GM18507 (cell line): Measurements from ENCODE around the gene BEX3.
"Not testable (repeated sequence)": the region's sequence is repeated elsewhere in the genome, so short reads cannot be mapped to it uniquely, and the experiment has no call there.

ENCODE experiments used
- DNase-seq: peaks from one replicate; pipeline ENCODE4 v3.0.0; 2011; ENCODE audit warnings: low read depth; ENCODE audit not compliant: insufficient read length; ENCODE audit errors: extremely low spot score
- FAIRE-seq: peaks from 2 replicates; lab custom pipeline; 2011; peaks lifted over from hg19 to GRCh38; lab: Jason Lieb, UNC

Gene BEX3

GRCh38 chrX:103376979-103377324 lies 614 bp downstream of the BEX3 start:
- FAIRE-seq (no peak), DNase-seq (no peak)

DNA sequence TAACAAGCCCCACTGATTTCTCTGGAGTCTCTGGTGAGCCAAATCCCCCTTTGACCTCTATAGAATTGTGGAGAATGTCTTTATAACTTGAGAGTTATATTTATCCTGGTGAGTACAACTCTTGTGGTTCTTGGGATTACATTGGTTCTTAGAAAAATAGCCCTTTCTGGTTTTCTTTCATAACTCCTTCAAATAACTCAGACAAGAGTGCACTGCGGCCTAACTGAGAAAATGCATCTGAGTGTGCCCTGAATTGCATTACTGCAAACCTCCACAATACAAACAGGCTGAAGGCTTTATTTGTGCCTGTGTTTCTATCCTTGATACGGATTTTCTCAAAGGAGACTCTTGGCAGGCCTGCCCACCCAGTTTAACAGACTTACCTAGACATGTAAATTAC lies 2.7 kb downstream of the BEX3 start:
- DNase-seq (no peak), FAIRE-seq (no peak)

DNA sequence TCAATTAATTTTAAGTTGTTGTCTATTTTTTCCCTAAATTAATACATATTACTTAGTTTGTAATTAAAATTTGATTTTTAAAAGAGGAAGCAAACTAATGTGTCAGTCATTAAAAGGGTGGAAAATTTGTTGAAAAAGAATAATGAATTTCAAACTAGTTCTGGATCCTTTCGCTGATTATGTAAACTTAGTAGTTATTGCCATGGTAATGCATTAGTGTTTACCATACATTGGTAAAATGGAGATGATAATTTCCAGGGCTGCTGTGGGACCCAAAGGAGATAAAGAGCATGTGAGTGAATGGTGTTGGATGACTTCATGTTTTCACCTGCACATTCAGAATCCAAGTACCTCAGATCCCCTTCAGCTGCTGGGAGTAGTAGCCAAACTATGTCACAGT lies 6.5 kb downstream of the BEX3 start:
- no peak for DNase-seq
- no peak for FAIRE-seq

- DNase-seq = no peak
- no peak for FAIRE-seq
Observed at GRCh38 chrX:103384672-103385071, 8.3 kb downstream of the BEX3 start.

- FAIRE-seq, DNase-seq: not testable (repeated sequence)
Observed at GRCh38 chrX:103385283-103385830, 9.0 kb downstream of the BEX3 start.

GRCh38 chrX:103386332-103386731 lies 10.0 kb downstream of the BEX3 start:
- DNase-seq (no peak), FAIRE-seq (no peak)

DNA sequence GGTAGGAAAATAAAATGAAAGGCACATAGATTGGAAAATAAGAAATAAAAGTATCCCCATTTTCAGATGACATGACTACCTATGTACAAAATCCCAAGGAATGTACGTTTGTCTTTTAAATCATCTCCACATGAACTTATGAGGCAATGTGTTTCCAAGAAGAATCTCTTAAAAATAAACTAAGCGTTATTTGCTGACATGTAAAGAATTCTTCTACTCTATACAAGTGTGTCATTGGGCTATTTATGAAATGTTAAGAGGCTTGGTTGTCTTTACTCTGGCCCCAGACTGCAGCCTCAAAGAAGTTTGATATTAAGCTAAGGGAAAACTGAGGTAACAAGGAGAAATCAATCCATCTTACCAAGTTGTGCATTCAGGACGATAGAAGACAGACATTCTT lies 17.1 kb downstream of the BEX3 start:
- DNase-seq (no peak), FAIRE-seq (no peak)

DNA sequence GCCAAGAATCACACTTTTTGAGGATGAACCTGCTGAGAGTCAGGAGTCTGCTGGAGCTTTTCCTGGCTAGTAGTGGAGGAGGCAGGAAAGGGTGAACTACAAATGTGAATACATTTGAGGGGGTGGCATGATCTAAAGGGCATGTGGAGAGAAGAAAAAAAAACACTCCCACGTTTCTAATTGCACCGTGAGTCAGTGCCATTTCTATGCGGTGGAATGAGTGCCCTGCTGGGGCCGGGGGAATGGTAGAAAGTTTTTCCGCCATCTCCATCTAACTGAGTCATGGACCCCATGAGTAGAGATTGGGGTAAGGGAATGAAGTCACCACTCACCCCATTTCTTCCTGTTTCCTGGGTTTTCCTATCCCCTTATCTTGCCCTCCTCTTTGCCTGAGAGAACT lies 19.8 kb downstream of the BEX3 start:
- DNase-seq (no peak), FAIRE-seq (no peak)

- FAIRE-seq (no peak), DNase-seq (no peak)
Observed at GRCh38 chrX:103396660-103397059, 20.3 kb downstream of the BEX3 start.

DNA sequence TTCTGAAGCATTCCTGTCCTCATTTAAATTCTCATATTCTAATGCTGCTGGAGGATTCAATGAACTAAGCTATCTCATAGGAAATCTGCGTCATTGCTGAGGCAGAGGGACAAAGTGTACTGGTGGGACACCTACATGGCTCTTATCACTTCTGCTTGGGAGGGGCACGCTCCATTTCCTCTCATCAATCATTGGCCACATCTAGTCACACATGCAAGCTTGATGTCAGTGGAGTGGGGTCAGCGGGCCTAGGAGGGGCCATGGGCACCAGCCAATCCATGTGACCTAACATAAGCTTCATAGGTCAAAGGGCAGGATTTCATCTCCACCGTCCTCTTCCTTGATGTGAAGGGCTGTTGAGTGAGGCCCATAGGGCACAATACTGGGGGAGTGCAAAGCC lies 21.4 kb downstream of the BEX3 start:
- DNase-seq = no peak
- FAIRE-seq = no peak

- no peak for FAIRE-seq
Observed at GRCh38 chrX:103398421-103398864, 22.1 kb downstream of the BEX3 start.

GRCh38 chrX:103399744-103400143 lies 23.4 kb downstream of the BEX3 start:
- DNase-seq (no peak), FAIRE-seq (no peak)

More at GRCh38 chrX:103398421-103398864, 22.1 kb downstream of the BEX3 start:
- no peak for DNase-seq

- FAIRE-seq = no peak
Observed at GRCh38 chrX:103400931-103401330, 24.6 kb downstream of the BEX3 start.

GRCh38 chrX:103404231-103405008 lies 28.1 kb downstream of the BEX3 start:
- FAIRE-seq (peak; percentile 76), DNase-seq (peak; percentile 33)

More at GRCh38 chrX:103400931-103401330, 24.6 kb downstream of the BEX3 start:
- DNase-seq = no peak

- FAIRE-seq = no peak
Observed at GRCh38 chrX:103405009-103405333, 28.6 kb downstream of the BEX3 start.

DNA sequence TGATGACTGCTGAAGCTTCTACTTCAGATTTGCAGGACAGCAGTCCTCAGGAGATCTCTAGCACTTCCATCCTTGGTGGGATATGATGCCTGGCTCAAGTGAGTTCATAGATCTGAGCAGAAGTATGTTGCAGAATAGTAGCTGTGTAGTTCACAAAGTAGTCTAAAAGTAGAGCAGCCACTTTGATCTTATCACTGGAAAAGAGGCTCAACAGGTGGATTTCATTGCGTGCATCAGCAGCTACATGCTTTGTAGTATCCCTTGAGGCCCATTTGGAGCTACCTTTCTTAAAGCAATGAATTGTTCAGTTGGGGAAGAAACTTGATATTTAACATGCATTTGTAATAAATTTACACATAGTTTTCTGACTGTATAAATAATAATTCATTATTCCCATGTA lies 29.9 kb downstream of the BEX3 start:
- DNase-seq (no peak), FAIRE-seq (no peak)

More at GRCh38 chrX:103405009-103405333, 28.6 kb downstream of the BEX3 start:
- no peak for DNase-seq

DNA sequence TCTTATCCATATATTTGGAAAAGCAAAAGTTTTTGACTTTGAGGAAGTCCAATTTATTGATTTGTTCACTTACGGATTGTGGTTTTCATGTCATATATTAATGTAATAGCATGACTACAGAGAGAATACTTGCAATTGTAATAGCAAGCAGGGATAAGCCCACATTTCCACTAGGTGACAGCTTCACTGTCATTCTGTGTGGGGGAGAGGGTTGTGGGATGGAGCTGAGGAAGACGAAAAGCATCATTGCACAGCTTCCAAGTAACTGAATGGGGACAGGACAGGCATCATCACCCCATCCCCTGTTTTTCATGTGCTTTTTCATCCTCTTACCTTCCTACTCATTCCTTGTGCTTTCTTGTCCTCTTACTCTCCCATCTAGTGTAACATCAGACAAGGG lies 31.4 kb downstream of the BEX3 start:
- DNase-seq (no peak), FAIRE-seq (no peak)

DNA sequence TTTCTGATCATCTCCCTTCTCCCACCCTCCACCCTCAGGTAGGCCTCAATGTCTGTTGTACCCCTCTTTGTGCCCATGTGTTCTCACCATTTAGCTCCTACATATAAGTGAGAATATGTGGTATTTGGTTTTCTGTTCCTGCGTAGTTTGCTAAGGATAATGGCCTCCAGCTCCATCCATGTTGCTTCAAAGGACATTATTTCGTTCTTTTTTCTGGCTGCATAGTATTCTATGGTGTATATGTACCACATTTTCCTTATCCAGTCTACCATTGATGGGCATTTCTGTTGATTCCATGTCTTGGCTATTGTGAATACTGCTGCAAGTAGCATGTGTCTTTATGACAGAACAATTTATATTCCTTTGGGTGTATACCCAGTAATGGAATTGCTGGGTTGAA lies 35.4 kb downstream of the BEX3 start:
- FAIRE-seq = not testable (repeated sequence)

DNA sequence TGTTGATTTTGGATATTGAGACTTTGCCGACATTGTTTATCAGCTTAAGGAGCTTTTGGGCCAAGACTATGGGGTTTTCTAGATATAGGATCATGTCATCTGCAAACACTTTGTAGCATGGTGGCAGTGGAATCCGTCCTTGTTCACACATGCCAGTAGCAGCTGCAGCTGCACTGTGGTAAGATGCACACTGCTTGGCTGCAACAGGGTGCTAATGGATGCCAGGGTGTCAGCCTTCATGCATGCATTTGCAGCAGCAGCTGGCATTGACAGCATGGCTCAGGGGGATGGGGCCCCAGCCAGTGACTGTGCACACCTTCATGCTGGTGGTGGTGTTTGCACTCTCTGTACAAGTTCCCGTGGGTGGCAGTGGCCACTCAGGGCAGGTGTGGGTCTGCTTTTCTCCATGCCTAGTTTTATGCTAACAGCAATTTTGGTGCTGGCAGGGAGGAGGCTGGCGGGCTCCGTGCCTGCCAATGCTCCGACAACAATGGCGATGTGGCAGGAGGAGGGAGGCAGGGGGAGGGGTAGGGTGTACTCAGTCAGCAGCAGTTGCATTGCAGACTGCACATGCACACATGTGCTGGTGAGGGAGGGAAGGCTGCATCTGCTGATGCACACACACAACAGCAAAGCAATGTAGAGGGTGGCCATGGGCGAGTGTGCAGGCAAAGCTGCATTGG lies 37.5 kb downstream of the BEX3 start:
- DNase-seq (no peak), FAIRE-seq (no peak)

More for the DNA sequence above, 35.4 kb downstream of the BEX3 start:
- DNase-seq = not testable (repeated sequence)

DNA sequence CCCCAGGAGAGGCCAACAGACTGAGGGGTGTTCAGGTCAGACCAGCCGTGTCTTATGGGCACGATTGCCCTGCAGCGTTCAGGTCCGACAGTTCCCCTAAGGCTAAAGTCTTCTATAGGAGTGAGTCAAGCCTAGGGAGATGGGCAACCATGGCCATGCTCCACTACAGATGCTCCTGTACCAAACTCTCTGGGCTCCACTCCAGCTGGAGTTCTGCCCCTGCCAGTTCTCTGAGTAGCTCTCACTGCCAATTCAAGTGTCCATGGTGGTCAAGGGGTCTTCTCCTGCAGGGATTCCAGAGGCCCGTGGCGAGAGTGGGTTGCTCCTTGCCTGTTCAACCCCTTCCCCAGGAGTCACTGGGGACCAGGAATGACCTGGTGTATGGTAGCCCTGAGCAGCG lies 38.2 kb downstream of the BEX3 start:
- FAIRE-seq = no peak
- no peak for DNase-seq

DNA sequence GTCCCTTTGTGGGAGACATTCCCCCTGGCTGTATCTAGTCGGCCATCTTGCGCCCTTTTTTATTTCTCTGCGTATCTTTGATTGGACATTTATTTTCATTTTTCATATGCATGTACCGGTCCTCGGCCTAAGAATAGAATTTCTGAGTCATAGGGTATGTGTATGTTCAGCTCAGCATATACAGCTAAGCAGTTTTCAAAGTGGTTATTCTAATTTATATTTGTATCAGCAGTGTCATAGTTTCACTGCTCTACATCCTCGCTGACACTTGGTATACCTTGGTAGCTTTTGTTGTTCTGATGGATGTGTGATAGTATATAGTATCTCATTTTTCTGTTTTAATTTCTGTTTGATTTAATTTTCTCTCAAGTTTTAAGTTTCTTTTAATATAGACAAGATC lies 38.7 kb downstream of the BEX3 start:
- FAIRE-seq = no peak
- no peak for DNase-seq
